ENCODE data around the gene PPM1N. TPM values are rescaled to one million over a fixed set of nuclear protein-coding genes. Genes with fewer than 3 reads are reported as not detected.
A peak's percentile ranks its signal among the peaks of the same experiment; 100 is the strongest.

The PPM1N gene
- total and polyA plus RNA-seq, 3 donors from 2014 or later, result 1.9 to 3.4 (median 2.3) TPM

DNA sequence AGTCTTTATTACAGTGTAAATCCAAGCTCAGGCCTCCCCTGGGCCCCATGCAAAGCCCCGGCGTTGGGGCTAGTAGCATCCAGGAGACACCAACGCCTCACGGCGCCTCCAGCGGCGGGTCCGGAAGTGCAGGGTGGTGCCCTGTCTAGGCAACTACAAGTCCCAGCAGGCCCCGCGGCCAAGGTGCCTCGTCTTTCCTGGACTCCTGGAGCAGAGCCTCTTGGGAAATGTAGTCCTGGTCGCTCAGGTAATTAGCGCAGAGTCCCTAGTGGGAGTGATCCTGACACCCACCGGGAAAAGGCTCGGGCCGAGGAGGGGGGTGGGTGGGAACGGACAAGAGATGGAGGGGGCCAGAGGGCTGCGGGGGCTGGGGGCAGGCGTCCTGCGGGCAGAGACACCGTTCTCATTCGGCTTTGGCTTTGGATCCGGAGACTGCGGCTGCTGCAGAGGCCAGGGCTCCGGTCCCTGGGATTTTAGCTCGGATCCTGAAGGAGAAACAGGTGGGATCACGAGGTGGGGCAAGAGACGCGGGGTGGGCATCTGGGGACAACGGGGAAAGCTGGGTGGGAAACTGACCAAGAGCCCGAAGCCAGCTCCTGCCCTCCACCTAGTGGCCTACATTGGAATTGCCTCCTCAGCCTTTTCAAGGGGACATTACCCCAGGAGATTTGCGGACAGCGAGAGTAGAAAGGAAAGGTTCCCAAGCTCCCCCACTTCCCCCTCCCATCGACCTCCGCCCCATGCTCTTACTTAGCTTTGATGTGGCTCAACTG, 12.8 kb upstream of the PPM1N start:
- DNase-seq, result peak; percentile 100
- TF ChIP-seq, protein P1, sequence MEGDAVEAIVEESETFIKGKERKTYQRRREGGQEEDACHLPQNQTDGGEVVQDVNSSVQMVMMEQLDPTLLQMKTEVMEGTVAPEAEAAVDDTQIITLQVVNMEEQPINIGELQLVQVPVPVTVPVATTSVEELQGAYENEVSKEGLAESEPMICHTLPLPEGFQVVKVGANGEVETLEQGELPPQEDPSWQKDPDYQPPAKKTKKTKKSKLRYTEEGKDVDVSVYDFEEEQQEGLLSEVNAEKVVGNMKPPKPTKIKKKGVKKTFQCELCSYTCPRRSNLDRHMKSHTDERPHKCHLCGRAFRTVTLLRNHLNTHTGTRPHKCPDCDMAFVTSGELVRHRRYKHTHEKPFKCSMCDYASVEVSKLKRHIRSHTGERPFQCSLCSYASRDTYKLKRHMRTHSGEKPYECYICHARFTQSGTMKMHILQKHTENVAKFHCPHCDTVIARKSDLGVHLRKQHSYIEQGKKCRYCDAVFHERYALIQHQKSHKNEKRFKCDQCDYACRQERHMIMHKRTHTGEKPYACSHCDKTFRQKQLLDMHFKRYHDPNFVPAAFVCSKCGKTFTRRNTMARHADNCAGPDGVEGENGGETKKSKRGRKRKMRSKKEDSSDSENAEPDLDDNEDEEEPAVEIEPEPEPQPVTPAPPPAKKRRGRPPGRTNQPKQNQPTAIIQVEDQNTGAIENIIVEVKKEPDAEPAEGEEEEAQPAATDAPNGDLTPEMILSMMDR (IDR thresholded peaks at IDR 0.05), result peak; percentile 83 to 96 (median 83)
- no peak for TF ChIP-seq POLR2A (IDR thresholded peaks at IDR 0.05)
- H3K27ac ChIP-seq, result peak overlapping the region; percentile 59 to 67
- peaks cover 5% of the 10 kb centered on the region for H3K4me1 ChIP-seq
- intact Hi-C loops (cut with DNase I; ENCODE audit: low total_unique reads), result no loop called here
- peak overlapping the region; percentile 62 to 81 for H3K4me3 ChIP-seq
- H3K27me3 ChIP-seq, result no peaks in the 10 kb centered on the region
- 1 to 3% methylated on average over 12 to 35 of the region's 35 CpGs for WGBS, 2 donors
- H3K9me3 ChIP-seq, result no peaks in the 10 kb centered on the region
- no peaks in the 10 kb centered on the region for H3K36me3 ChIP-seq (ENCODE audit: low read depth, missing control alignments)

- Histone ChIP-seq H3K27me3 (no peaks in the 10 kb centered on the region), H3K4me3 (no peak overlapping the region), H3K9me3 (no peaks in the 10 kb centered on the region), H3K27ac (no peak overlapping the region), H3K36me3 (ENCODE audit: low read depth, missing control alignments) (no peaks in the 10 kb centered on the region), H3K4me1 (peaks cover 10% of the 10 kb centered on the region)
- WGBS, 2 donors, result 88 to 92% methylated on average over 12 to 15 of the region's 15 CpGs
- intact Hi-C loops (cut with DNase I; ENCODE audit: low total_unique reads), result no loop called here
- no peak for DNase-seq
- TF ChIP-seq, protein P1 (IDR thresholded peaks at IDR 0.05), result no peak
- TF ChIP-seq POLR2A (IDR thresholded peaks at IDR 0.05), result no peak
Measured at GRCh38 chr19:45488708-45489107, 9.5 kb upstream of the PPM1N start.

DNA sequence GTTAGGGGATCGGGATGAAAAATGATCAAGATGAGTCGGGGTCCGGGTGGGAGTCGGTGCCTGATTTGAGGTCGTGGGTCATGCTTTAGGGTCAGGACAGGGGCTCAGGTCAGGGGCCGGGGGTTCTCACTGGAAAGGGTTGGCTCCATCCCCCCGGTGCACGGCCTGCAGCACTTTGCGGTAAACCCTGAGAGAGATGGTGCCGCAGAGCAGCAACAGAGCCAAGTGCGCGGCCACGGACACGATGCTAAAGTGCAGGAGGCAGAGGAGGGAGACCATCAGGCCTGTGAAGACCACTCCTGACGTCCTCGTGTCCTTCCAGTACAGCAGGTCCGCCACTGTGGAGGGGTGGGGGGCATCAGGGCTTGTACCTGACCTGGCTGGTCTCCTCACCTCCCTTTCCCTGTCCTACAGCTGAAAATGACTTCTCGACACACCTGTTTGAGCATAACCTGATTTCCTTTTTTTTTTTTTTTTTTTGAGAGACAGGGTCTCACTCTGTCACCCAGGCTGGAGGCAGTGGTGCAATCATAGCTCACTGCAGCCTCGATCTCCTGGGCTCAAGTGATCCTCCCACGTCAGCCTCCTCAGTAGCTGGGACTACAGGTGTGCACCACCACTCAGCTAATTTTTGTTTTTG, 8.9 kb upstream of the PPM1N start:
- WGBS, 2 donors, result 90% methylated on average over 20 of the region's 20 CpGs
- Histone ChIP-seq H3K36me3 (ENCODE audit: low read depth, missing control alignments) (no peaks in the 10 kb centered on the region), H3K4me1 (peaks cover 10% of the 10 kb centered on the region), H3K27me3 (no peaks in the 10 kb centered on the region), H3K4me3 (no peak overlapping the region), H3K9me3 (no peaks in the 10 kb centered on the region), H3K27ac (no peak overlapping the region)
- intact Hi-C loops (cut with DNase I; ENCODE audit: low total_unique reads), result no loop called here
- TF ChIP-seq, protein P1 (IDR thresholded peaks at IDR 0.05), result no peak
- TF ChIP-seq POLR2A (IDR thresholded peaks at IDR 0.05), result no peak
- no peak for DNase-seq

DNA sequence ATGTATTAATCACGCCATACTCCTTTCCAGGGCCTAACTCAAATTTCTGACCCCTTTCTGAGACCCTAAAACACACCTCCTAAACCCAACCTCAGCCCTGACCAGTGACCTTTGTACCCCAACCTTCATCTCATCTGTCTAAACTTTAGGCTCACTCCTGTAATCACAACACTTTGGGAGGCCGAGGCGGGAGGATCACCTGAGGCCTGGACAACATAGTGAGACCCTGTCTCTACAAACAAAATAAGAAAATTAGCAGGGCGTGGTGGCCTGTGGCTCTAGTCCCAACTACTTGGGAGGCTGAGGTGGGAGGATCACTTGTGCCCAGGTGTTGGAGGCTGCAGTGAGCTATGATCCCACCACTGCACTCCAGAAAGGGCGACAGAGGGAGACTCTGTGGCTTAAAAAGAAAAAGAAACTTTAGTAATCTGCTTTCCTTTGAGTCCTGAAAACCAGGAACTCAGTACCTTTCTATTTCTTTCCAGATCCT, 6.1 kb upstream of the PPM1N start:
- no peak for DNase-seq
- intact Hi-C loops (cut with DNase I; ENCODE audit: low total_unique reads), result no loop called here
- no peak overlapping the region for H3K4me3 ChIP-seq
- peaks cover 6% of the 10 kb centered on the region for H3K4me1 ChIP-seq
- H3K27ac ChIP-seq, result no peak overlapping the region
- H3K36me3 ChIP-seq (ENCODE audit: low read depth, missing control alignments), result no peaks in the 10 kb centered on the region
- TF ChIP-seq, protein P1 (IDR thresholded peaks at IDR 0.05), result no peak
- no peak for TF ChIP-seq POLR2A (IDR thresholded peaks at IDR 0.05)
- no peaks in the 10 kb centered on the region for H3K27me3 ChIP-seq
- no peaks in the 10 kb centered on the region for H3K9me3 ChIP-seq
- 60 to 90% methylated on average over 5 of the region's 5 CpGs for WGBS, 2 donors

Measured in testis (tissue), 3 donors.